GM12873 (cell line): Measurements from ENCODE around the gene CLCNKA.

Source experiments
- TF ChIP-seq, protein P1 (sequence below): IDR thresholded peaks from 2 replicates; pipeline ENCODE4 v1.5.1; 2012; ENCODE audit warnings: low read depth, mild to moderate bottlenecking, moderate library complexity, low read length, control low read depth; ENCODE audit not compliant: insufficient read depth; ENCODE audit errors: missing control alignments

The CLCNKA gene

DNA sequence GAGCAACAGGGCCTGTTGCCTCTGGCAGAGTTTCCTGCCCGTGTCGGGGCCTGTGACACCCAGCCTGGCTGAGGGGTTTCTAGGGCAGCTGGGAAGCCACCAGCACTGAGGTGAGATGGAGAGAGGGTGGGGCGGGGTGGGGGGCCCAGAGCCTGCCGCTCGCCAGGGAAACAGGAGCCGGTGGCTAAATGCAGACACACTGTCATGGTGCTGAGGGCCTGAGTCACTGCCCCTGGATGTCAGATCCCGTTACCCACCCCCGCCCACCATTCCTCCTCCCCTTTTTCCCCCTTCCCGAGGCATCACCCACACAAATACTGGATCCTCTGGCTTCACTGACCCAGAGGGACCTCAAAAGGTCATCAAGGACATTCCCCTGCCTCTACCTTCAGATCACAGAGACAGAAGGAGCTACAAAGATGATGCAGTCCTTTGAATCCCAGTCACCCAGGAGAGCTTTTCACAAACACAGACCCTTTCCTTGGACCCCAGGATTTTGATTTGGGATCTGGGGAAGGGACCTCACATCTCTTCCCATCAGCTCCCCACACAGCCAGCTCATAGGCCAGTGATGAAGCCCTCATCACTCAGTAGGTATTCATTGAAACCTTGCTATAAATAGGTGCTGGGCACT, 2.1 kb upstream of the CLCNKA start:
- TF ChIP-seq, protein P1, sequence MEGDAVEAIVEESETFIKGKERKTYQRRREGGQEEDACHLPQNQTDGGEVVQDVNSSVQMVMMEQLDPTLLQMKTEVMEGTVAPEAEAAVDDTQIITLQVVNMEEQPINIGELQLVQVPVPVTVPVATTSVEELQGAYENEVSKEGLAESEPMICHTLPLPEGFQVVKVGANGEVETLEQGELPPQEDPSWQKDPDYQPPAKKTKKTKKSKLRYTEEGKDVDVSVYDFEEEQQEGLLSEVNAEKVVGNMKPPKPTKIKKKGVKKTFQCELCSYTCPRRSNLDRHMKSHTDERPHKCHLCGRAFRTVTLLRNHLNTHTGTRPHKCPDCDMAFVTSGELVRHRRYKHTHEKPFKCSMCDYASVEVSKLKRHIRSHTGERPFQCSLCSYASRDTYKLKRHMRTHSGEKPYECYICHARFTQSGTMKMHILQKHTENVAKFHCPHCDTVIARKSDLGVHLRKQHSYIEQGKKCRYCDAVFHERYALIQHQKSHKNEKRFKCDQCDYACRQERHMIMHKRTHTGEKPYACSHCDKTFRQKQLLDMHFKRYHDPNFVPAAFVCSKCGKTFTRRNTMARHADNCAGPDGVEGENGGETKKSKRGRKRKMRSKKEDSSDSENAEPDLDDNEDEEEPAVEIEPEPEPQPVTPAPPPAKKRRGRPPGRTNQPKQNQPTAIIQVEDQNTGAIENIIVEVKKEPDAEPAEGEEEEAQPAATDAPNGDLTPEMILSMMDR = no peak

DNA sequence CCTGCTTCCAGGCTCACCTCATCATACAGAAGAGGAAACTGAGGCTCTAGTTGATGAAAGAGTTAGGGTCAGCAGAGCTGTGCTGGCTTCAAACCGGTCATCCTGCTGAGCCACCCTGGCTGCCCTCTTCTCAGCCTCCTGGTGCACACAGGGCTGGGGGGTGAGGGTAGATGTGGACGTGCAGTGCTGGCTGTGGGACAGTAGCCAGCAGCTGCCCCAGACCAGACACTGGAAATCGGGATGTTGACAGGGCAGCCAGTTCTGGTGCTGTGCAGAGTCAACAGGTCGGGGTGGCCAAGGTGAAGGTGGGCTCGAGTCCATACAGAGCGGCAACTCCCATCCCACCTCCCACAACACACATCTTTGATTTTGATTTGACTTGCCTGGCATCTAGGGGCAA, 1.5 kb upstream of the CLCNKA start:
- TF ChIP-seq, protein P1 = no peak

DNA sequence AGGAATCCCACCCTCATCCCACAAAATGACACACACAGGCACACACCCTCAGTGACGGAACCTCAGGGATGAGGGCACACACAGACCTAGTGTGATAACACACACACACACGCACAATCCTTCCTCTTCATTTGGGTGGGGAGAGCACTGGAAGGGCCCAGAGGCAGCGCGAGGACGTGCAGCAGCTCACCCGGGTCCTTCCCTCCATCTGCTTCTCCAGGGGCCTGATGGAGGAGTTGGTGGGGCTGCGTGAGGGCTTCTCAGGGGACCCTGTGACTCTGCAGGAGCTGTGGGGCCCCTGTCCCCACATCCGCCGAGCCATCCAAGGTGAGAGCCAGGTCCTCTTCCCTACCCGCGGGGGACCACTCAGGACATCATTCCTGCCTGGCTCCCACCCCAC, 557 bp downstream of the CLCNKA start:
- TF ChIP-seq, protein P1 = no peak

DNA sequence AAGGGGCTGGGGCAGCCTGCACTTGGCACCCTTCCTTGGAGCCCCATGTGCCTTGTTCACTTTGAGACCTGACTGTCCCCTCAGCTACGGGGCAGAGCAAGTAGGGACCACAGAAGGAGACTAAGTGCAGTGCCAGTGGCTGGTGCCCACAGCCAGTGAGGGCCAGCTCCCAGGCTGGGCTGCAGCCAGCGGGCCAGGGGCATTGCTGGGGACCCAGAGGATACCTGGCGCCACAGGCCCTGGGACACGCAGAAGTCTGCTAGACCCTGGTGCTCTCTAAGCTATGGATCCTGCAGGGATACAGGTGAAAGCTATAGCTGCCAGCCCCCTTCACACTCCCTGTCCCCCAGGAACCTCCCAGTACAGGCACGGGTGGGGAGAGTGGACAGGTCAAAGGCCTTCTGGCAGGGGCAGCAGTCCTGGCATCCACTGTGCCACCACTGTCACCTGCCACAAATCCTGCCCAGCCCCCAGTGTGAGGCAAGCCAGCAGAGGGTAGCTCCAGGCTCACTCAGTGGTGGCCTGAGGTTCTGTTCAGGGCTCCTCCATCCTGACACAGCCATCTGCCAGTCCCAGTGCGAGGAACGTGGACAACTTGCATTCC, 1.3 kb downstream of the CLCNKA start:
- TF ChIP-seq, protein P1 = no peak

DNA sequence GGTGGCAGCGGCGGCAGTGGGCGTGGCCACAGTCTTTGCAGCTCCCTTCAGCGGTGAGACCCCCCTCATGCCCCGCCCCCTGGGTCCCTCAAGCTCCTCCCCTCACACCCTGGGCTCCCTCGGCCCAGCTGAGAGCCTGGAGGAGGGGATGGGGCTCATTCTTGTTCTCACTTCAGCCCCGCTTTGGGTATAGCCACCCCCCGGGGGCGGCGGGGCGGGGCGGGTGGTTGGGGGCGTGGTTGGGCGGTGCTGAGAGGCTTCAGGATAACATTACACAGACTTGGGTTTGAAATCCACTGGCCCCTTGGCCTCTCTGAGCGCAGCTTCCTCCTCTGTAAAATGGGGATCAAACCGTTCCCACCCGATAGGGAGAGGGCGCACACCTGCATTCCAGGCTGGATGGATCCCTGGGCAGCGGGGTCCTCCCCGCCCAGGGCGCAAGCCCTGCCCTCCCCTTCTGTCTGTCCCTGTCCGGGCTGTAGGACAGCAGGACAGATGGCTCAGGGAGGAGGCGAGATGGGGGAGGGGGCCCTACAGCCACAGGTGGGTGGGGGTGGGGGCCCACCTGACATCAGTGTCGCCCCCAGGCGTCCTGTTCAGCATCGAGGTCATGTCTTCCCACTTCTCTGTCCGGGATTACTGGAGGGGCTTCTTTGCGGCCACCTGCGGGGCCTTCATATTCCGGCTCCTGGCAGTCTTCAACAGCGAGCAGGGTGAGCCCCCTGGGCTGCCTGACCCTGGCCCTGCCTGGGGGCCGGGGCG, 5.1 kb downstream of the CLCNKA start:
- TF ChIP-seq, protein P1 = no peak

DNA sequence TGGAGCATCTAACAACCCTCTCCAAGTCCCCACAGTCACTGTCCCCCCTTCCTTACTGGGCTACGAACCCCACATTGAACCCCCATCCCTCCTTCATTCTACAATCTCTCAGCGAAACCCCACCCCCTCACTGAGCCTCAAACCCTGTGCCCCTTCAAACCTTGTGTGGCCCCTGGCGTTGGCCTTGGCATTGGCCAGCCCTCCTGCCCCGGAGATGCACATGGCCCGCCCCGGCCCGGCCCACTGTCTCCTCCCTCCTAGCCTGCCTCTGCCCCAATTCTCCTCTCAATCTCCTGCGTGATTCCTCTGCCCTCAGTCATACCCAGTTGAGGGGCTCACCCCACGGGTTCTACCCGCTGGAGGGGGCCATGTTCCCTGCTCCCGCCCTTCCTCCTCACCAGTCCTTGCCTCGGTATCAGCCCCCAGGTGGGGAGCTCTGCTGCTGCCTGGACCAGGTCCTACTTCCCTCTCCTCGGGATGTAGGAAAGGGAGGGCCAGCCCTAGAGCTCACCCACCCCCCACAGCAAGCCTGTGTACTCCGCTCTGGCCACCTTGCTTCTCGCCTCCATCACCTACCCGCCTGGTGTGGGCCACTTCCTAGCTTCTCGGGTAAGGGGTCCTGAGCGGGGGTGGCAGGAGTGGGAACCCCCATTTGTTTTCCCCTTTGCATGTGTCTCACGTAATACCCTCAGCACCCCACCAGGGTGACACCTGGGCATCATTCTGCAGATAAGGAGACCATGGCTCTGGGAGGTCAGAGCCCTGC, 6.6 kb downstream of the CLCNKA start:
- TF ChIP-seq, protein P1 = peak; percentile 12

DNA sequence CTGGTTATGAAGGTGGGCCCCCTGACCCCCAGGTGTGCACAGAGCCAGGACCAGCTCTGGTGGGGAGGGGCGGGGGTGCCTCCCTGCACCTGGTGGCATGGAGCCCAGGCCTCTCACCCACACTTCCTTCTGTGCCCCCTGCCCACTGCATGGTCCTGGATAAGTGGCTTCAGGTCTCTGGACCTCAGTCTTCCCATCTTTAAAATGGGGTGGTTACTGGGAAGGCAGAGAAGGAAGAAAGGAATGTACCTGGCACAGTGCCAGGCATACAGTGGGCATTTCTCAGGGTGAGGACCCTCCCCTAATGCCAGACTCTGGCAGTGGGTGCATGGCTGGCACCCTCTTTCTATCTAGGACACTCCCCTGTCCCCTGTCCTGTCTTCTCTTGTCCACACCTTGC, 7.5 kb downstream of the CLCNKA start:
- TF ChIP-seq, protein P1 = no peak
